GM21526 (cell line): ENCODE data around the gene CDC123.
"Not testable (repeated sequence)": the region's sequence is repeated elsewhere in the genome, so short reads cannot be mapped to it uniquely, and the experiment has no call there.

Experiments
- ATAC-seq: cut with Tn5 transposase; IDR thresholded peaks from one replicate; pipeline ENCODE4 v1.9.1; 2021; ENCODE audit warnings: moderate library complexity; ENCODE audit not compliant: unreplicated experiment, low FRiP score

CDC123 gene

GRCh38 chr10:12279281-12279680, 83.3 kb downstream of the CDC123 start:
- ATAC-seq: no peak

- no peak for ATAC-seq
Measured at GRCh38 chr10:12287772-12288171, 91.8 kb downstream of the CDC123 start.

DNA sequence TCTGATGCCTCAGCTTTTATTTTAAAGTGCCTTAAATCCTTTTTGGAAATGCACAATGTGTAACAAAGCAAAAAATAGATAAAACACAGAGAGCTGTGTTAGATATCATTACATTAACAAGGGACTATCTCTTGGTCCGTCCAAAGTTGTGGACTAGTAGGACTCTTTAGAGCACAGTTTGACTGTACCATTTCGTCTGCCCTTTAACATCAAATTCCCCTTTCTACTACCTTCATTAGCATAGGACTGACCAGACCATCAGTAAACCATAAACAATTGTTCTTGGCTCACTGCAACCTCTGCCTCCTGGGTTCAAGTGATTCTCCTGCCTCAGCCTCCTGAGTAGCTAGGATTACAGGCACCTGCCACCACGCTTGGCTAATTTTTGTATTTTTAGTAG, 101.8 kb downstream of the CDC123 start:
- not testable (repeated sequence) for ATAC-seq

- ATAC-seq: no peak
Measured at GRCh38 chr10:12299222-12299965, 103.4 kb downstream of the CDC123 start.
